Keratinocyte (primary cell): ENCODE data around the gene NKD1. TPM values are rescaled to one million over a fixed set of nuclear protein-coding genes. Genes with fewer than 3 reads are reported as not detected.

ENCODE experiments used
- DNase-seq: peaks from one replicate; pipeline ENCODE4 v3.0.0-alpha.2; 2011; ENCODE audit warnings: low read depth, missing footprints, low spot score
- FAIRE-seq: peaks from 2 replicates; lab custom pipeline; 2011; peaks lifted over from hg19 to GRCh38; lab: Jason Lieb, UNC
- H2AFZ ChIP-seq: 2 replicates; pipeline ENCODE4 v1.6.0; 2012; ENCODE audit warnings: low read length, control low read depth, inconsistent platforms; ENCODE audit not compliant: control insufficient read depth
- H3K27ac ChIP-seq: 2 replicates; pipeline ENCODE4 v1.5.1; 2011; ENCODE audit warnings: low read length; ENCODE audit not compliant: control insufficient read depth, insufficient read depth
- H3K27me3 ChIP-seq: 3 replicates; pipeline ENCODE4 v1.6.0; 2011; ENCODE audit warnings: low read length; ENCODE audit not compliant: control insufficient read depth, insufficient read depth; ENCODE audit errors: extremely low read depth
- H3K36me3 ChIP-seq, 2 experiments: 2 replicates in 1 of 2; 3 replicates in 1 of 2; pipeline ENCODE4 v1.5.1; 2011; ENCODE audit warnings: low read length in 2 of 2, mild to moderate bottlenecking in 1 of 2; ENCODE audit not compliant: control insufficient read depth in 2 of 2, insufficient read depth in 2 of 2; ENCODE audit errors: extremely low read depth in 1 of 2
- H3K4me1 ChIP-seq: 3 replicates; pipeline ENCODE4 v1.5.1; 2011; ENCODE audit warnings: low read length; ENCODE audit not compliant: control insufficient read depth, insufficient read depth; ENCODE audit errors: extremely low read depth
- H3K4me2 ChIP-seq: 3 replicates; pipeline ENCODE4 v1.6.0; 2011; ENCODE audit warnings: low read depth, low read length; ENCODE audit not compliant: control insufficient read depth, insufficient read depth; ENCODE audit errors: extremely low read depth
- H3K4me3 ChIP-seq, 3 experiments: fragments of 200-600 bp in 1 of 3; sonication (generic) in 1 of 3; 2 replicates in 2 of 3; 3 replicates in 1 of 3; pipeline ENCODE4 v1.5.1; 2011 to 2016; ENCODE audit warnings: low read length in 3 of 3, mild to moderate bottlenecking in 3 of 3, control low read depth in 2 of 3, inconsistent platforms in 1 of 3, low read depth in 1 of 3, mixed read lengths in 1 of 3, mixed run types in 1 of 3, moderate library complexity in 1 of 3; ENCODE audit not compliant: control insufficient read depth in 2 of 3, insufficient read depth in 2 of 3; ENCODE audit errors: extremely low read depth in 1 of 3
- H3K79me2 ChIP-seq: 2 replicates; pipeline ENCODE4 v1.6.0; 2012; ENCODE audit warnings: low read length; ENCODE audit not compliant: control insufficient read depth, insufficient read depth
- H3K9ac ChIP-seq: 3 replicates; pipeline ENCODE4 v1.6.0; 2011; ENCODE audit warnings: low read length; ENCODE audit not compliant: control insufficient read depth, insufficient read depth; ENCODE audit errors: extremely low read depth
- H3K9me1 ChIP-seq: 3 replicates; pipeline ENCODE4 v1.6.0; 2011; ENCODE audit warnings: low read length; ENCODE audit not compliant: control insufficient read depth, insufficient read depth; ENCODE audit errors: extremely low read depth
- H3K9me3 ChIP-seq: 2 replicates; pipeline ENCODE4 v1.5.1; 2012; ENCODE audit warnings: low read depth, low read length; ENCODE audit not compliant: control insufficient read depth
- H4K20me1 ChIP-seq: 3 replicates; pipeline ENCODE4 v1.6.0; 2011; ENCODE audit warnings: low read length; ENCODE audit not compliant: control insufficient read depth, insufficient read depth; ENCODE audit errors: extremely low read depth
- EZH2 ChIP-seq: IDR thresholded peaks from one replicate; pipeline ENCODE4 v1.6.1; 2012; ENCODE audit warnings: inconsistent platforms, mild to moderate bottlenecking, low read length, moderate library complexity
- dilution Hi-C: fragments of 300-500 bp; cut with MboI; formaldehyde crosslinking; loops from one replicate; pipeline ENCODE4 v1.7.0; 2020; ENCODE audit warnings: low sequenced_read_pairs; ENCODE audit not compliant: extremely low pct_ligation_motif_present
- polyA plus RNA-seq, 5 experiments: library from polyadenylated mRNA; depleted of rRNA in 3 of 5; stranded (reverse) in 3 of 5; stranded (forward) in 1 of 5; unstranded in 1 of 5; fragments of >200 nt; gene quantifications; 1 replicate in 1 of 5; 2 replicates in 3 of 5; 3 replicates in 1 of 5; pipeline versions ENCODE4 v1.2.1 to v1.2.3, GENCODE V29; 2011 to 2012; ENCODE audit warnings: missing spikeins in 2 of 5, low read depth in 1 of 5, low replicate concordance in 1 of 5
- TF ChIP-seq, protein P1 (sequence below), 3 experiments: IDR thresholded peaks in 1 of 3; conservative IDR thresholded peaks in 1 of 3; optimal IDR thresholded peaks in 1 of 3; 2 replicates in 2 of 3; 3 replicates in 1 of 3; pipeline versions ENCODE3 to v1.5.1; 2011; ENCODE audit warnings: low read length in 3 of 3, mild to moderate bottlenecking in 3 of 3, moderate library complexity in 2 of 3, control low read depth in 1 of 3, inconsistent platforms in 1 of 3; ENCODE audit not compliant: insufficient read depth in 2 of 3; ENCODE audit errors: extremely low read depth in 1 of 3

NKD1 gene
- polyA plus RNA-seq, 1 donor (not counting 4 experiments of a cell fraction or from before 2014, with no cell fraction given) = 0.62 TPM

DNA sequence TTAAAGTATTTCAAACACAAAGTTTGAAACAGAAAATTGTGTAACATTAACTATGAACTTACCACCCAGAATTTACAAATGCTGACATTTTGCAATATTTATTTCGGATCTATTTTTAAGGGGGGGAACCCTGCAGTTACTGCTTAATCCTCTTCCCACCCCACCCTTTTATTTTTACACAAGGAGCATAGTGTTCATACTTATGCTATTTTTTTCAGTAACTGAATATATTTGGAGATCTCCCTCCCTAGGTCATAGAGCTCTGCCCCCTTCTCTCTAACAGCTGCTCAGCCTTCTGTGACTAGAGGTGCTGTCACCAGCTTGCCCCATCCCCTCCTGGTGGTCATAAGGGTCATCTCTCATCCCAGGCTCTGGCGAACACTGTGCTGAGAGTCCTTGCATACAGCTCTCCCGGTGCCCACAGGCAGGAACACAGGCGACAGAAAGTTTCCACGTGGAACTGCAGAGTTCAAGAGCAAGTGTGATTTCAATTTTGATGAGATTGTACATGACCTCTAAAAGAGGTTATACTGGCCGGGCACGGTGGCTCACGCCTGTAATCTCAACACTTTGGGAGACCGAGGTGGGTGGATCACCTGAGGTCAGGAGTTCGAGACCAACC, 88.7 kb downstream of the NKD1 start:
- H3K4me3 ChIP-seq = no peak overlapping the region
- H3K79me2 ChIP-seq = no peaks in the 10 kb centered on the region
- H3K36me3 ChIP-seq = no peaks in the 10 kb centered on the region
- H4K20me1 ChIP-seq = no peaks in the 10 kb centered on the region
- H3K9me3 ChIP-seq = no peaks in the 10 kb centered on the region
- H3K27ac ChIP-seq = no peak overlapping the region
- FAIRE-seq (no peak), DNase-seq (no peak)
- H3K9ac ChIP-seq = no peak overlapping the region
- H3K27me3 ChIP-seq = no peaks in the 10 kb centered on the region
- no peak overlapping the region for H2AFZ ChIP-seq
- no peaks in the 10 kb centered on the region for H3K9me1 ChIP-seq
- dilution Hi-C loops = no loop called here
- no peak overlapping the region for H3K4me2 ChIP-seq
- no peaks in the 10 kb centered on the region for H3K4me1 ChIP-seq
- no peak for TF ChIP-seq EZH2
- TF ChIP-seq, protein P1, sequence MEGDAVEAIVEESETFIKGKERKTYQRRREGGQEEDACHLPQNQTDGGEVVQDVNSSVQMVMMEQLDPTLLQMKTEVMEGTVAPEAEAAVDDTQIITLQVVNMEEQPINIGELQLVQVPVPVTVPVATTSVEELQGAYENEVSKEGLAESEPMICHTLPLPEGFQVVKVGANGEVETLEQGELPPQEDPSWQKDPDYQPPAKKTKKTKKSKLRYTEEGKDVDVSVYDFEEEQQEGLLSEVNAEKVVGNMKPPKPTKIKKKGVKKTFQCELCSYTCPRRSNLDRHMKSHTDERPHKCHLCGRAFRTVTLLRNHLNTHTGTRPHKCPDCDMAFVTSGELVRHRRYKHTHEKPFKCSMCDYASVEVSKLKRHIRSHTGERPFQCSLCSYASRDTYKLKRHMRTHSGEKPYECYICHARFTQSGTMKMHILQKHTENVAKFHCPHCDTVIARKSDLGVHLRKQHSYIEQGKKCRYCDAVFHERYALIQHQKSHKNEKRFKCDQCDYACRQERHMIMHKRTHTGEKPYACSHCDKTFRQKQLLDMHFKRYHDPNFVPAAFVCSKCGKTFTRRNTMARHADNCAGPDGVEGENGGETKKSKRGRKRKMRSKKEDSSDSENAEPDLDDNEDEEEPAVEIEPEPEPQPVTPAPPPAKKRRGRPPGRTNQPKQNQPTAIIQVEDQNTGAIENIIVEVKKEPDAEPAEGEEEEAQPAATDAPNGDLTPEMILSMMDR (optimal IDR thresholded peaks at IDR 0.05 in 1 of 3, IDR thresholded peaks at IDR 0.05 in 1 of 3, conservative IDR thresholded peaks at IDR 0.05 in 1 of 3; ENCODE audit: extremely low read depth in 1 of 3, insufficient read depth in 2 of 3, low read length in 3 of 3) = no peak

DNA sequence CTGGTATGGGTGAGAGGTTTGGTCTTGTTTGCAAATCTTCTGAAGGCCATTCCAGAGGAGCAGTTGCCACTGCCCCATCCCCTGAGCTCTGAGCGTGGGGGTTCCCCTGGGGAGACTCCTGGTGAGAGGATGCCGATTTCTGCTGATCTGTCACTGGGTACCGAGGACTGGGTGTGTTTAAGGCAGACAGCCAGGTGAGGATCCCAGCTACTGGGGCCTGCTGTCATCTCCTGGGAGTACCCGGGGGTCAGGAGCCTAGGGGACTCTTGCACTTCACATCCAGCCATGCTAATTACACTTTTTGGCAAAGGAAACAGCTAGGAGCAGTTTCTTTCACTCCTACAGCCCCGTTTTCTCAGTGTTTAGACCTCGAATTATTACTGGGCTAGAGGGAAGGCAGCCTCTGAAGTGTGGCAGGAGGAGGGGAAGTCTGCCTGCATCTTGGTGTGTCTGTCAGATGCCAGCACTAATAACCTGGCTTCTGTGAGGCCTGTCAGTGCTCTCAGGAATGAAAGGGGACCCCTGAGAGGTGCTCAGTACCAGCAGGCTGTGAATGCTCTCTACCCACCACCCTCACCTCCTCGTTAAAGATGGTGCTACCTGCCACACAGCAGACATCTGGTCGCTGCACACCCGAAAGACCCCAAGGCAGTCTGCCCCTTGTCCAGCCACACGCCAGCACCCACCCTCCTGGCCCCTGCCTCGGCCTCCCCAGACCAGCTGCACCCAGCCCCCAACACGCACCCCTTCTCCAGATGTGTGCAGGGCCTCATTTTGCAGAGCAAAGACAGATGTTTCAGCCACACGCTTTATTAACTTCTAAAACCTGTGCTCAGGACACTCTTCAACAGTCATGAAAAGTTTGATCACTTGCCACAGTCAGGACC, 89.8 kb downstream of the NKD1 start:
- Histone ChIP-seq H3K4me2 (no peak overlapping the region), H3K9ac (no peak overlapping the region), H3K9me3 (no peaks in the 10 kb centered on the region), H3K4me3 (no peak overlapping the region), H3K27me3 (no peaks in the 10 kb centered on the region), H3K27ac (no peak overlapping the region), H4K20me1 (no peaks in the 10 kb centered on the region), H3K79me2 (no peaks in the 10 kb centered on the region), H3K36me3 (no peaks in the 10 kb centered on the region), H3K9me1 (no peaks in the 10 kb centered on the region), H3K4me1 (no peaks in the 10 kb centered on the region), H2AFZ (no peak overlapping the region)
- TF ChIP-seq, protein P1 (optimal IDR thresholded peaks at IDR 0.05 in 1 of 3, IDR thresholded peaks at IDR 0.05 in 1 of 3, conservative IDR thresholded peaks at IDR 0.05 in 1 of 3; ENCODE audit: extremely low read depth in 1 of 3, insufficient read depth in 2 of 3, low read length in 3 of 3) = no peak
- no peak for TF ChIP-seq EZH2
- dilution Hi-C loops = no loop called here
- DNase-seq = no peak
- no peak for FAIRE-seq
